HUES48 (cell line): Measurements from ENCODE around the gene COPA.

Experiments used
- H3K27ac ChIP-seq: one replicate; pipeline ENCODE4 v1.7.0; 2013; ENCODE audit warnings: low read depth, low read length, inconsistent platforms
- H3K27me3 ChIP-seq: 2 replicates; pipeline ENCODE4 v1.6.1; 2013; ENCODE audit warnings: mild to moderate bottlenecking, low read length; ENCODE audit not compliant: control insufficient read depth, insufficient read depth
- H3K36me3 ChIP-seq: 2 replicates; pipeline ENCODE4 v1.6.1; 2013; ENCODE audit warnings: low read length; ENCODE audit not compliant: control insufficient read depth, insufficient read depth
- H3K4me1 ChIP-seq: 2 replicates; pipeline ENCODE4 v1.6.1; 2013; ENCODE audit warnings: mild to moderate bottlenecking, low read length; ENCODE audit not compliant: control insufficient read depth, insufficient read depth
- H3K4me3 ChIP-seq: 2 replicates; pipeline ENCODE4 v1.5.1; 2013; ENCODE audit warnings: mild to moderate bottlenecking, low read depth, low read length
- H3K9ac ChIP-seq: 2 replicates; pipeline ENCODE4 v1.6.1; 2013; ENCODE audit warnings: mild to moderate bottlenecking, low read depth, low read length, moderate library complexity
- H3K9me3 ChIP-seq: 2 replicates; pipeline ENCODE4 v1.6.1; 2013; ENCODE audit warnings: low read length; ENCODE audit not compliant: control insufficient read depth, insufficient read depth

Gene COPA

GRCh38 chr1:160251011-160251410 is 92.0 kb downstream of the COPA start:
- Histone ChIP-seq H3K4me3 (no peak overlapping the region), H3K27me3 (no peaks in the 10 kb centered on the region), H3K9ac (no peak overlapping the region), H3K4me1 (no peaks in the 10 kb centered on the region), H3K9me3 (no peaks in the 10 kb centered on the region), H3K36me3 (peaks cover 21% of the 10 kb centered on the region), H3K27ac (no peak overlapping the region)

DNA sequence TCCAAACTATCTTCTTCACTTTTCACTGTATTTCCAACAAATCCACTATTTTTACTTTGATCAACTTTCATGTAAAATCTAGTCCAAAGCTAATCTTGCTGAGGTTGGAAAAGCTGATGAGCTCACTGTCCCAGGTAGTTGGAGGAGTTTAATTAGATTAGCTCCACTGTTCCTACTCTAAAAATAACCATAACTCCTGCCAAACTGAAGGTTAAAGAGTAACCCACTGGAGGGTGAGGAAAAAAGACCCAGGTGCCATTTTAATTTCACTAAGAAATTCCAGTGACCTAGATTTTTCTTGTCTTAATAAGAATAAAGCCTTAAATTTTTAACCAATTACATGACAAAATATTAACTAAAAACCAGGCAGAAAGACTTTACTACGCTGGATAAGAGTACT is 96.0 kb downstream of the COPA start:
- no peaks in the 10 kb centered on the region for H3K27me3 ChIP-seq
- H3K9me3 ChIP-seq, result no peaks in the 10 kb centered on the region
- H3K4me3 ChIP-seq, result no peak overlapping the region
- H3K27ac ChIP-seq, result no peak overlapping the region
- peaks cover 31% of the 10 kb centered on the region for H3K36me3 ChIP-seq
- no peak overlapping the region for H3K9ac ChIP-seq
- no peaks in the 10 kb centered on the region for H3K4me1 ChIP-seq

- Histone ChIP-seq H3K36me3 (peaks cover 35% of the 10 kb centered on the region), H3K27me3 (no peaks in the 10 kb centered on the region), H3K9ac (no peak overlapping the region), H3K27ac (no peak overlapping the region), H3K4me3 (no peak overlapping the region), H3K4me1 (no peaks in the 10 kb centered on the region), H3K9me3 (no peaks in the 10 kb centered on the region)
Measured at GRCh38 chr1:160245434-160245833, 97.6 kb downstream of the COPA start.

DNA sequence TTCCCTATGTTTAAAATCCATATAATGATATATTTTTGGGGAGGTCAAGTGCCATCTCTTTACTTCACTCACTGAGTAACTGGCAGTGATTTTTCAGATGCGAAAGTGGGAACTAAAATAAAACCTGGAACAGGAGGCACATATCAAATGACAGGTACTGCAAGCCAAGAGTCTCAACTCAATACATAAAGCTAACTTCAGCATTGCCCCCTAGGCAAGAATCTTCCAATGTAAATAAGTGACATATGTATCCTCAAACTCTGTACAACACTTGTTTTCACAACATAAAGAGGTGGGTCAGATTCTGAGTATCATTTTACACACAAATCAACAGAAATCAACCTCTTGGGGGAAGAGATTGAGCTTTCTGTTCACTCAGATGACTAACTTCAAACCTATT is 98.8 kb downstream of the COPA start:
- Histone ChIP-seq H3K4me1 (no peaks in the 10 kb centered on the region), H3K9ac (no peak overlapping the region), H3K27me3 (no peaks in the 10 kb centered on the region), H3K4me3 (no peak overlapping the region), H3K27ac (no peak overlapping the region), H3K36me3 (peaks cover 46% of the 10 kb centered on the region), H3K9me3 (no peaks in the 10 kb centered on the region)

DNA sequence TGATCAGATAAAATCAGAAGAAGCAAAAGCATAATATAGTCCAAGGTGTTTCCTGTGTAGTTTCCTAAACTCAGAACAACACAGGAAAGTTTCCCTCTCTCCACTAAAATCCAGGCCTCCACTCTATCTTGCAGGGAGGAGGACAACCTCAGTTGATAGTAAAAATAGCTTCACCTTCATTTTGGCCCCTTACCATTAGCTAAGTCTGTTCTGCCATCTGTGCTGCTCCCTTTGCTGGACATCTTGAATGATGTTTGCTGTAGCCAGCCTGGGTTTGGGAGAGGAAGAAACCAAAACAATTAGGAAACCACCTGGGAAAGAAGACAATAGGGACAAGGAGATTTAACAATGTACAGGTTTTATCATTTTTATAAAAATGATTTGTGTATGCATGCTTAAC is 99.3 kb downstream of the COPA start:
- no peaks in the 10 kb centered on the region for H3K9me3 ChIP-seq
- no peak overlapping the region for H3K27ac ChIP-seq
- no peak overlapping the region for H3K9ac ChIP-seq
- H3K4me1 ChIP-seq, result no peaks in the 10 kb centered on the region
- H3K27me3 ChIP-seq, result no peaks in the 10 kb centered on the region
- no peak overlapping the region for H3K4me3 ChIP-seq
- H3K36me3 ChIP-seq, result peaks cover 51% of the 10 kb centered on the region

GRCh38 chr1:160239582-160240299 is 103.3 kb downstream of the COPA start:
- Histone ChIP-seq H3K27ac (no peak overlapping the region), H3K4me1 (no peaks in the 10 kb centered on the region), H3K36me3 (peaks cover 90% of the 10 kb centered on the region), H3K9ac (no peak overlapping the region), H3K4me3 (no peak overlapping the region), H3K9me3 (no peaks in the 10 kb centered on the region), H3K27me3 (no peaks in the 10 kb centered on the region)
